Thoracic aorta (tissue), 2 donors: Measurements from ENCODE around the gene CDK18. TPM values are rescaled to one million over a fixed set of nuclear protein-coding genes. Genes with fewer than 3 reads are reported as not detected.

Experiments used
- ATAC-seq: fragments of 150-250 bp; one replicate; pipeline ENCODE4 v1.8.0; 2017; ENCODE audit warnings: low read depth; ENCODE audit not compliant: insufficient number of reproducible peaks, low FRiP score
- DNase-seq: peaks from one replicate; pipeline ENCODE4 v3.0.0-alpha.2; 2020; ENCODE audit warnings: low spot score
- H3K27ac ChIP-seq, 2 donors: fragments of 200-600 bp; sonication (generic); 1 replicate in 1 of 2; 2 replicates in 1 of 2; pipeline ENCODE4 v1.5.1; 2016; ENCODE audit warnings: mild to moderate bottlenecking in 2 of 2, moderate library complexity in 2 of 2
- H3K27me3 ChIP-seq: fragments of 200-600 bp; sonication (generic); replicated peaks from 2 replicates; pipeline ENCODE4 v1.6.0; 2016; ENCODE audit warnings: mild to moderate bottlenecking; ENCODE audit not compliant: insufficient read depth
- H3K36me3 ChIP-seq: fragments of 200-600 bp; sonication (generic); one replicate; pipeline ENCODE4 v1.5.1; 2016
- H3K4me1 ChIP-seq, 2 donors: fragments of 200-600 bp; sonication (generic); 1 replicate in 1 of 2; 2 replicates in 1 of 2; pipeline versions ENCODE4 v1.5.1 to v1.6.0; 2016; ENCODE audit warnings: low read depth in 2 of 2, mild to moderate bottlenecking in 1 of 2; ENCODE audit not compliant: control insufficient read depth in 1 of 2
- H3K4me3 ChIP-seq: fragments of 200-600 bp; sonication (generic); 2 replicates; pipeline ENCODE4 v1.5.1; 2016; ENCODE audit warnings: mild to moderate bottlenecking
- H3K9me3 ChIP-seq: fragments of 200-600 bp; sonication (generic); 2 replicates; pipeline ENCODE4 v1.5.1; 2016
- CTCF ChIP-seq: fragments of 200-600 bp; sonication (generic); IDR thresholded peaks from one replicate; pipeline ENCODE4 v1.5.1; 2019; ENCODE audit warnings: antibody characterized with exemption
- total RNA-seq, 2 donors: library from RNA; depleted of rRNA; stranded (reverse); fragments of >200 nt; gene quantifications; one replicate each; pipeline versions ENCODE4 v1.1.0 to v1.2.3, GENCODE V29; 2016

Gene CDK18
- total RNA-seq, 2 donors from 2014 or later: 18.6 to 35.2 TPM

- DNase-seq: no peak
- no peaks in the 10 kb centered on the region for H3K27me3 ChIP-seq
Observed at GRCh38 chr1:205575294-205575885, 70.9 kb downstream of the CDK18 start.

GRCh38 chr1:205576011-205576410 is 71.5 kb downstream of the CDK18 start:
- H3K4me1 ChIP-seq: no peaks in the 10 kb centered on the region
- H3K27me3 ChIP-seq: no peaks in the 10 kb centered on the region
- H3K27ac ChIP-seq: no peak overlapping the region
- no peak overlapping the region for H3K4me3 ChIP-seq
- H3K36me3 ChIP-seq: no peaks in the 10 kb centered on the region
- TF ChIP-seq CTCF: no peak
- ATAC-seq (no peak), DNase-seq (no peak)
- no peaks in the 10 kb centered on the region for H3K9me3 ChIP-seq

More at GRCh38 chr1:205575294-205575885, 70.9 kb downstream of the CDK18 start:
- ATAC-seq: no peak
- no peak overlapping the region for H3K27ac ChIP-seq
- H3K9me3 ChIP-seq: no peaks in the 10 kb centered on the region
- TF ChIP-seq CTCF: no peak
- no peak overlapping the region for H3K4me3 ChIP-seq
- no peaks in the 10 kb centered on the region for H3K4me1 ChIP-seq
- no peaks in the 10 kb centered on the region for H3K36me3 ChIP-seq

GRCh38 chr1:205576805-205577761 is 72.6 kb downstream of the CDK18 start:
- Histone ChIP-seq H3K27me3 (no peaks in the 10 kb centered on the region), H3K36me3 (no peaks in the 10 kb centered on the region), H3K9me3 (no peaks in the 10 kb centered on the region), H3K4me1 (no peaks in the 10 kb centered on the region), H3K4me3 (no peak overlapping the region), H3K27ac (no peak overlapping the region)
- ATAC-seq (no peak), DNase-seq (no peak)
- TF ChIP-seq CTCF: no peak

- no peak overlapping the region for H3K27ac ChIP-seq
- no peak for TF ChIP-seq CTCF
- no peak overlapping the region for H3K4me3 ChIP-seq
- ATAC-seq: no peak
- no peaks in the 10 kb centered on the region for H3K27me3 ChIP-seq
- no peaks in the 10 kb centered on the region for H3K9me3 ChIP-seq
- no peak for DNase-seq
- H3K36me3 ChIP-seq: no peaks in the 10 kb centered on the region
- no peaks in the 10 kb centered on the region for H3K4me1 ChIP-seq
Observed at GRCh38 chr1:205577874-205578658, 73.6 kb downstream of the CDK18 start.
